ENCODE measurements around the gene TBCE.
"Not testable (repeated sequence)": the region's sequence is repeated elsewhere in the genome, so short reads cannot be mapped to it uniquely, and the experiment has no call there.

TBCE gene

GRCh38 chr1:235450886-235451483, 83.8 kb downstream of the TBCE start:
- no peak for DNase-seq (ENCODE audit: low read depth, low spot score)

- no peak for DNase-seq (ENCODE audit: low read depth, low spot score)
These were observed 86.8 kb downstream of the TBCE start for GRCh38 chr1:235454021-235454420.

- DNase-seq (ENCODE audit: low read depth, low spot score): no peak
These were observed 87.9 kb downstream of the TBCE start for GRCh38 chr1:235455097-235455496.

- no peak for DNase-seq (ENCODE audit: low read depth, low spot score)
These were observed 88.6 kb downstream of the TBCE start for GRCh38 chr1:235455823-235456222.

GRCh38 chr1:235457856-235458255, 90.6 kb downstream of the TBCE start:
- DNase-seq (ENCODE audit: low read depth, low spot score): not testable (repeated sequence)

- DNase-seq (ENCODE audit: low read depth, low spot score): no peak
These were observed 93.5 kb downstream of the TBCE start for GRCh38 chr1:235460770-235461169.

- no peak for DNase-seq (ENCODE audit: low read depth, low spot score)
These were observed 94.7 kb downstream of the TBCE start for GRCh38 chr1:235461954-235462353.

- DNase-seq (ENCODE audit: low read depth, low spot score): not testable (repeated sequence)
These were observed 95.6 kb downstream of the TBCE start for GRCh38 chr1:235462832-235463231.

- no peak for DNase-seq (ENCODE audit: low read depth, low spot score)
These were observed 97.8 kb downstream of the TBCE start for GRCh38 chr1:235465066-235465465.

- no peak for DNase-seq (ENCODE audit: low read depth, low spot score)
These were observed 100.8 kb downstream of the TBCE start for GRCh38 chr1:235468004-235468403.

- DNase-seq (ENCODE audit: low read depth, low spot score): no peak
These were observed 101.7 kb downstream of the TBCE start for GRCh38 chr1:235468970-235469369.

GRCh38 chr1:235469897-235470296, 102.7 kb downstream of the TBCE start:
- DNase-seq (ENCODE audit: low read depth, low spot score): not testable (repeated sequence)

- DNase-seq (ENCODE audit: low read depth, low spot score): no peak
These were observed 103.7 kb downstream of the TBCE start for GRCh38 chr1:235470741-235471439.

GRCh38 chr1:235473806-235474205, 106.6 kb downstream of the TBCE start:
- DNase-seq (ENCODE audit: low read depth, low spot score): no peak

GRCh38 chr1:235483090-235483489, 115.9 kb downstream of the TBCE start:
- no peak for DNase-seq (ENCODE audit: low read depth, low spot score)

GRCh38 chr1:235485558-235485957, 118.3 kb downstream of the TBCE start:
- DNase-seq (ENCODE audit: low read depth, low spot score): no peak

- DNase-seq (ENCODE audit: low read depth, low spot score): no peak
These were observed 119.1 kb downstream of the TBCE start for GRCh38 chr1:235486321-235486720.

GRCh38 chr1:235491644-235492043, 124.4 kb downstream of the TBCE start:
- no peak for DNase-seq (ENCODE audit: low read depth, low spot score)

GRCh38 chr1:235494531-235494930, 127.3 kb downstream of the TBCE start:
- no peak for DNase-seq (ENCODE audit: low read depth, low spot score)

GRCh38 chr1:235495030-235495429, 127.8 kb downstream of the TBCE start:
- DNase-seq (ENCODE audit: low read depth, low spot score): no peak

- DNase-seq (ENCODE audit: low read depth, low spot score): no peak
These were observed 128.3 kb downstream of the TBCE start for GRCh38 chr1:235495551-235495950.

GRCh38 chr1:235500971-235501540, 133.8 kb downstream of the TBCE start:
- no peak for DNase-seq (ENCODE audit: low read depth, low spot score)
